ENCODE results near the gene C5orf24.

GRCh38 chr5:134818776-134819175, 27.0 kb upstream of the C5orf24 start:
- TF ChIP-seq, protein P1, sequence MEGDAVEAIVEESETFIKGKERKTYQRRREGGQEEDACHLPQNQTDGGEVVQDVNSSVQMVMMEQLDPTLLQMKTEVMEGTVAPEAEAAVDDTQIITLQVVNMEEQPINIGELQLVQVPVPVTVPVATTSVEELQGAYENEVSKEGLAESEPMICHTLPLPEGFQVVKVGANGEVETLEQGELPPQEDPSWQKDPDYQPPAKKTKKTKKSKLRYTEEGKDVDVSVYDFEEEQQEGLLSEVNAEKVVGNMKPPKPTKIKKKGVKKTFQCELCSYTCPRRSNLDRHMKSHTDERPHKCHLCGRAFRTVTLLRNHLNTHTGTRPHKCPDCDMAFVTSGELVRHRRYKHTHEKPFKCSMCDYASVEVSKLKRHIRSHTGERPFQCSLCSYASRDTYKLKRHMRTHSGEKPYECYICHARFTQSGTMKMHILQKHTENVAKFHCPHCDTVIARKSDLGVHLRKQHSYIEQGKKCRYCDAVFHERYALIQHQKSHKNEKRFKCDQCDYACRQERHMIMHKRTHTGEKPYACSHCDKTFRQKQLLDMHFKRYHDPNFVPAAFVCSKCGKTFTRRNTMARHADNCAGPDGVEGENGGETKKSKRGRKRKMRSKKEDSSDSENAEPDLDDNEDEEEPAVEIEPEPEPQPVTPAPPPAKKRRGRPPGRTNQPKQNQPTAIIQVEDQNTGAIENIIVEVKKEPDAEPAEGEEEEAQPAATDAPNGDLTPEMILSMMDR (IDR thresholded peaks at IDR 0.05) = no peak
- TF ChIP-seq EZH2 (IDR thresholded peaks at IDR 0.05; ENCODE audit: borderline replicate concordance, insufficient read depth, low read depth, low read length, poor library complexity, severe bottlenecking) = no peak
